ENCODE results near the gene DOLPP1. TPM values are rescaled to one million over a fixed set of nuclear protein-coding genes. Genes with fewer than 3 reads are reported as not detected.

Gene DOLPP1
- total RNA-seq, 2 donors from 2014 or later, result 2.9 to 7.9 TPM

DNA sequence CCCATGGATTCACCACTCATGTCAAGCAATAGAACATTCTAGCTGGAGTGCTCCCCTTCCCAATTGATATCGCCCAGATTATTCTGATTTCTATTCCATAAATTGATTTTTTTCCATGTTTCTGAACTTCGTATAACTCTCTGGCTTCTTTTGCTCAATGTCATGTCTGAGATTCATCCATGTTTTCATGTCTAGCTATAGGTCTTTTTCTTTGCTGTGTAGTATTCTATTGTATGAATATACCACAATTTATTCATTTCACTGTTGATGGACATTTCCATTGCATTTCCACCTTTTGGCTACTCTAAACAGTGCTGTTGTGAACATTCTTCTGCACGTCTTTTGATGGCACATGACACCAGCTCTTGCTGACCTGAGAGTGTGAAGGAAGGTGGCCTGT lies 49.9 kb downstream of the DOLPP1 start:
- no peak for DNase-seq
- Histone ChIP-seq H3K4me1 (peaks cover 8% of the 10 kb centered on the region), H3K36me3 (replicated peaks in 1 of 2; ENCODE audit: insufficient read depth in 1 of 2, low read depth in 2 of 2) (peaks cover 0 to 10% of the 10 kb centered on the region in 2 donors), H3K27ac (no peak overlapping the region), H3K9me3 (no peaks in the 10 kb centered on the region), H3K4me3 (no peak overlapping the region), H3K27me3 (no peaks in the 10 kb centered on the region)
- intact Hi-C loops (cut with DNase I), result loop anchor here (10.0 kb wide), 1 partner anchor 654 kb away; no protein-coding TSS in a partner anchor
- TF ChIP-seq, protein P1, sequence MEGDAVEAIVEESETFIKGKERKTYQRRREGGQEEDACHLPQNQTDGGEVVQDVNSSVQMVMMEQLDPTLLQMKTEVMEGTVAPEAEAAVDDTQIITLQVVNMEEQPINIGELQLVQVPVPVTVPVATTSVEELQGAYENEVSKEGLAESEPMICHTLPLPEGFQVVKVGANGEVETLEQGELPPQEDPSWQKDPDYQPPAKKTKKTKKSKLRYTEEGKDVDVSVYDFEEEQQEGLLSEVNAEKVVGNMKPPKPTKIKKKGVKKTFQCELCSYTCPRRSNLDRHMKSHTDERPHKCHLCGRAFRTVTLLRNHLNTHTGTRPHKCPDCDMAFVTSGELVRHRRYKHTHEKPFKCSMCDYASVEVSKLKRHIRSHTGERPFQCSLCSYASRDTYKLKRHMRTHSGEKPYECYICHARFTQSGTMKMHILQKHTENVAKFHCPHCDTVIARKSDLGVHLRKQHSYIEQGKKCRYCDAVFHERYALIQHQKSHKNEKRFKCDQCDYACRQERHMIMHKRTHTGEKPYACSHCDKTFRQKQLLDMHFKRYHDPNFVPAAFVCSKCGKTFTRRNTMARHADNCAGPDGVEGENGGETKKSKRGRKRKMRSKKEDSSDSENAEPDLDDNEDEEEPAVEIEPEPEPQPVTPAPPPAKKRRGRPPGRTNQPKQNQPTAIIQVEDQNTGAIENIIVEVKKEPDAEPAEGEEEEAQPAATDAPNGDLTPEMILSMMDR (IDR thresholded peaks at IDR 0.05), result no peak
- no peak for TF ChIP-seq POLR2A (IDR thresholded peaks at IDR 0.05)
- 63 to 66% methylated on average over 3 of the region's 3 CpGs for WGBS, 2 donors
- ATAC-seq, result no peak

DNA sequence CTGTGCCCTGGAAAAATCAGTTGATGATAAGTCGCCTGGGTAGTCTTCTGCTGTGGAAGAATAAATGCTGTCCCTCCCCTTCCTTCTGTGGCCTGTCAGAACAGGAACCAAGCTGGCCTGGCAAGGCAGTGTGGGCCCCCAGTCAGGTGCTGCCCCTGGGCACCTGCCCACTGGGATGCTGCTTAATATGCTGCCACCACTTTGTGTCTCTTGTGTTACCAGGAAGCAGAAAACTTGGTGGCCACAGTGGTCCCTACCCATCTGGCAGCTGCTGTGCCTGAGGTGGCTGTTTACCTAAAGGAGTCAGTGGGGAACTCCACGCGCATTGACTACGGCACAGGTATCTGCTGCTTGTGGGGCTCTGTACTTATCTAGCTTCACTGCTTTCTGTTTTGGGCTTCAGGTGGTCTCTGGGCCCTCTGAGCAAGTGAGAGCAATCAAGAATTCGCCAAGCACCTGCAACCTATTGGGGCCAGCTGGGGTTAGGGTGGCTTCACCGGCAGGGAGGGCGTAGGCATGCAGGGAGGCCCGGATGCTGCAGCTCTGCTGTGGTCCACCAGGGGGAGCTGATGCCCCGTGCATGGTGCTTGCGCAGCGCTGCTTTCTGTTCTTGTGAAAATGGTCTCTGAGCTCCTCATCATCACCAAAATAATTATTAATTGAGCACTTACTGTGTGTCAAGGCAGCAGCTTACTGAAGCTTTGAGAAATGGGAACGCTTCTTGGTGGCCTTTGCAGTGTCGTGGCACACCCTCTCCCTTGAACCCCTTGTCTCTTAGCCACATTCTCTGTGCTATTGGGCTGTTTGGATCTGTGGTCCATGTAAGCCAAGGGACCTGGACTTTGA lies 50.6 kb downstream of the DOLPP1 start:
- ATAC-seq (peak; percentile 93), DNase-seq (peak; percentile 80 to 84 (median 82))
- no peak overlapping the region for H3K4me3 ChIP-seq
- H3K9me3 ChIP-seq, result no peaks in the 10 kb centered on the region
- WGBS, 2 donors, result 37 to 42% methylated on average over 4 to 13 of the region's 13 CpGs
- intact Hi-C loops (cut with DNase I), result loop anchor here (10.0 kb wide), 1 partner anchor 653 kb away; no protein-coding TSS in a partner anchor
- H3K27me3 ChIP-seq, result no peaks in the 10 kb centered on the region
- H3K4me1 ChIP-seq, result peaks cover 8% of the 10 kb centered on the region
- H3K36me3 ChIP-seq (replicated peaks in 1 of 2; ENCODE audit: insufficient read depth in 1 of 2, low read depth in 2 of 2), result peaks cover 0 to 10% of the 10 kb centered on the region in 2 donors
- TF ChIP-seq, protein P1 (IDR thresholded peaks at IDR 0.05), result peak; percentile 92 to 97 (median 96)
- TF ChIP-seq POLR2A (IDR thresholded peaks at IDR 0.05), result no peak
- peak overlapping the region in 1 of 4 donors; percentile 32 for H3K27ac ChIP-seq

DNA sequence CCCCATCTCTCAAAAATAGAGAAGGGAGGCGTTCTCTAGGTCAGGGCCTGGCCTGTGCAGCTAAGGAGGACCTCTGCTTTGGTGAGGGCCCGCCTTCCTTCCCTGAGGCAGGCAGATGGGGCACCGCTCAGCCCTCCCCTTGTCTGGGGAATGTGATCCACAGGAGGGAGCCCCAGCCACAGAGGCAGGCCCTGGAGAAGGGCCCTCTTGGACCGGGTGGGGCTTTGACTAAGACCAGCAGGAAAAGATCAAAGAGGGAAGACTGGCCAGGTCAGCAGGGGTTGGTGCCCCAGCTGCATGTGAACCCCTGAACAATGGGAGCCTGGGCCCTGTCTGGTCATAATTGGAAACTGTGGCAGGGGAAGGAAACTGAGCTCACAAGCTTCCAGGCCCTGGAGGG lies 52.2 kb downstream of the DOLPP1 start:
- Histone ChIP-seq H3K36me3 (replicated peaks in 1 of 2; ENCODE audit: insufficient read depth in 1 of 2, low read depth in 2 of 2) (peaks cover 0 to 5% of the 10 kb centered on the region in 2 donors), H3K27ac (no peak overlapping the region), H3K9me3 (no peaks in the 10 kb centered on the region), H3K4me3 (no peak overlapping the region), H3K4me1 (peaks cover 9% of the 10 kb centered on the region), H3K27me3 (no peaks in the 10 kb centered on the region)
- TF ChIP-seq POLR2A (IDR thresholded peaks at IDR 0.05), result no peak
- TF ChIP-seq, protein P1 (IDR thresholded peaks at IDR 0.05), result no peak
- WGBS, 2 donors, result 77% methylated on average over 4 of the region's 4 CpGs; no CpG with 5 or more reads in 1 of the 2 donors
- intact Hi-C loops (cut with DNase I), result loop anchor here (10.0 kb wide), 1 partner anchor 652 kb away; no protein-coding TSS in a partner anchor
- no peak for ATAC-seq
- DNase-seq, result no peak

DNA sequence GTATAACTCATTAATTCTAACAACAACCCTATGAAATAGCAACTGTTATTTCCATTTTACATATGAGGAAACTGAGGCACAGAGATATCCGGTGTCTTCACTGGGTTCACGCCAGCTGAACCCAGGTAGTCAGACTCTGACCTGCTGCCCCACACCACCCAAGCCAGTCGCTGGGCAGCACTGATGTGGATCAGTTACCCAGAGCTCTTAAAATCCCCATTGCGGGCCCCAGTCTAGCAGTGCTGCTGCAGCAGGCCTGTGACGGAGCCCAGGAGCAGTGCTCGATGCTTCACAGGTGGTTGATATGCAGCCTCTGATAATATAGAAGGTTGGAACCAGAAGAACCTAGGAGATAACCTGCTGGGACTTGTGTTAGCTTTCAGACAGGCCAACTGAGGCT lies 54.6 kb downstream of the DOLPP1 start:
- H3K27me3 ChIP-seq, result no peaks in the 10 kb centered on the region

More for the DNA sequence above, 54.6 kb downstream of the DOLPP1 start:
- 64 to 80% methylated on average over 6 of the region's 6 CpGs for WGBS, 2 donors
- Histone ChIP-seq H3K36me3 (replicated peaks in 1 of 2; ENCODE audit: insufficient read depth in 1 of 2, low read depth in 2 of 2) (peaks cover 0 to 3% of the 10 kb centered on the region in 2 donors), H3K27ac (no peak overlapping the region), H3K4me1 (peaks cover 33% of the 10 kb centered on the region), H3K9me3 (no peaks in the 10 kb centered on the region), H3K4me3 (no peak overlapping the region)
- intact Hi-C loops (cut with DNase I), result loop anchor here (10.0 kb wide), 1 partner anchor 649 kb away; no protein-coding TSS in a partner anchor
- ATAC-seq (no peak), DNase-seq (no peak)
- TF ChIP-seq, protein P1 (IDR thresholded peaks at IDR 0.05), result no peak
- TF ChIP-seq POLR2A (IDR thresholded peaks at IDR 0.05), result no peak
